Measurements from ENCODE around the gene PTGER1. TPM values are rescaled to one million over a fixed set of nuclear protein-coding genes. Genes with fewer than 3 reads are reported as not detected.

PTGER1 gene
- total and polyA plus RNA-seq, 2 of the 4 experiments (the other 2 are of a cell fraction): 0.54 to 0.60 TPM

DNA sequence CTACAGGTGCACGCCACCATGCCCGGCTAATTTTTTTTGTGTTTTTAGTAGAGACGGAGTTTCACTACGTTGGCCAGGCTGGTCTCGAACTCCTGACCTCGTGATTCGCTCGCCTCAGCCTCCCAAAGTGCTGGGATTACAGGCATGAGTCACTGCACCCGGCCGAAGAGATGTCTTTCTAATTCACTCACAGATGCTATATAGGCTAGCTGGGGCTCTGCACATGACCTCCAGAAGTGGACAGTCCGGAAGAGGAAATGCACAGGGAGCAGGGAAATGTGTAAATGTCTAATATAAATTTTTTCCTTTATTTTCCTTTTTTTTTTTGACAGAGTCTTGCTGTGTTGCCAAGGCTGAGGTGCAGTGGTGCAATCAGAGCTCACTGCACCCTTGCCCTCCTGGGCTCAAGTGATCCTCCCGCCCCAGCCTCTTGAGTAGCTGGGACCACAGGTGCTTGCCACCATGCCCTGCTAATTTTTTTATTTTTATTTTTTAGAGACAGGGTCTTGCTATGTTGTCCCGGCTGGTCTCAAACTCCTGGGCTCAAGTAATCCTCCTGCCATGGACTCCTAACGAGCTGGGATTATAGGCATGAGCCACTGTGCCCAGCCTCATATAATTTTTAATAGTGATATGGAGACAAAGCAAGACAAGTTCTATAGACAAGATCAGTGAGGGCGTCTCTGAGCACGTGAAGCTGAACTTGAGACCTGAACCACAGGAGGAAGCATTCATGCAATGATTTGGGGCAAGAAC lies 12.4 kb upstream of the PTGER1 start (continued):
- TF ChIP-seq ELK1 (IDR thresholded peaks at IDR 0.05; ENCODE audit: borderline replicate concordance, low read depth, low read length): no peak

- Histone ChIP-seq H2BK5ac (ENCODE audit: low read depth, low read length, poor library complexity, severe bottlenecking) (no peak overlapping the region), H3K56ac (ENCODE audit: extremely low read depth, insufficient read depth, low read length) (no peak overlapping the region), H3K4ac (ENCODE audit: low read depth, low read length) (no peak overlapping the region), H3K79me1 (ENCODE audit: low read depth in 1 of 2, low read length in 2 of 2) (peaks cover 16 to 56% of the 10 kb centered on the region in 2 experiments), H3K36me3 (ENCODE audit: control insufficient read depth, insufficient read depth, low read length) (peaks cover 27% of the 10 kb centered on the region), H2AFZ (replicated peaks; ENCODE audit: low read length, poor library complexity) (peak overlapping the region; percentile 69), H4K5ac (ENCODE audit: low read depth, low read length) (no peak overlapping the region), H2BK20ac (ENCODE audit: low read depth, low read length) (no peak overlapping the region), H4K20me1 (ENCODE audit: insufficient read depth, low read length) (peaks cover 33% of the 10 kb centered on the region), H2BK120ac (ENCODE audit: low read depth, low read length) (no peak overlapping the region), H2AK9ac (replicated peaks; ENCODE audit: low read depth, low read length, poor library complexity) (peak overlapping the region; percentile 57), H2AK5ac (ENCODE audit: low read depth, low read length) (no peak overlapping the region), H3K18ac (ENCODE audit: low read depth, low read length) (no peak overlapping the region), H3K27me3 (ENCODE audit: control insufficient read depth, insufficient read depth, low read length) (no peaks in the 10 kb centered on the region), H3K14ac (replicated peaks; ENCODE audit: low read depth, low read length) (no peak overlapping the region), H3K4me1 (ENCODE audit: control insufficient read depth, insufficient read depth, low read length) (peaks cover 12% of the 10 kb centered on the region), H3K9me3 (ENCODE audit: control insufficient read depth, insufficient read depth, low read length) (no peaks in the 10 kb centered on the region), H3K4me3 (ENCODE audit: insufficient read depth, low read depth, low read length) (no peak overlapping the region), H3K9me1 (ENCODE audit: insufficient read depth, low read length) (0 out of 2 replicates have a peak, but pooled peaks cover 9% of the 10 kb centered on the region), H3K4me2 (ENCODE audit: low read depth, low read length) (no peak overlapping the region), H4K91ac (ENCODE audit: insufficient read depth, low read depth, low read length) (no peak overlapping the region), H4K8ac (ENCODE audit: low read depth in 2 of 2, low read length in 2 of 2) (no peak overlapping the region), H3K9ac (ENCODE audit: low read depth, low read length) (no peak overlapping the region), H2BK15ac (ENCODE audit: low read depth, low read length) (no peak overlapping the region), H3K27ac (ENCODE audit: insufficient read depth, low read length) (no peak overlapping the region), H3K23ac (ENCODE audit: low read depth, low read length) (no peak overlapping the region)
- ATAC-seq (ENCODE audit: low read depth): no peak
- intact Hi-C loops (cut with micrococcal nuclease) (loop anchor here (10.0 kb wide), 1 partner anchor 598 kb away; no protein-coding TSS in a partner anchor), in situ Hi-C loops (cut with MboI; ENCODE audit: low sequenced_read_pairs) (no loop called here), dilution Hi-C loops (cut with HindIII; ENCODE audit: low sequenced_read_pairs, unreplicated experiment) (no loop called here)
- BruUV-seq (replicated peaks): no TSS peak
- ChIA-PET CTCF (interaction anchor here (0.6 kb wide), 1 partner anchor 65 kb away, joined by 3 read pairs; no protein-coding TSS in a partner anchor), POLR2A (ENCODE audit: unreplicated experiment) (no interaction called here)
- TF ChIP-seq CEBPB (IDR thresholded peaks at IDR 0.05; ENCODE audit: low read depth, low read length) (peak; percentile 53), BHLHE40 (IDR thresholded peaks at IDR 0.05; ENCODE audit: low read depth, low read length) (no peak)
- DNase-seq: no peak
- WGBS, 2 experiments (ENCODE audit: extremely low coverage in 2 of 2, insufficient read length in 1 of 2): no CpG with 5 or more reads among the region's 18 CpGs
Observed at GRCh38 chr19:14482172-14482941, 7.2 kb upstream of the PTGER1 start.
